ENCODE results near the gene NEO1.

Gene NEO1

DNA sequence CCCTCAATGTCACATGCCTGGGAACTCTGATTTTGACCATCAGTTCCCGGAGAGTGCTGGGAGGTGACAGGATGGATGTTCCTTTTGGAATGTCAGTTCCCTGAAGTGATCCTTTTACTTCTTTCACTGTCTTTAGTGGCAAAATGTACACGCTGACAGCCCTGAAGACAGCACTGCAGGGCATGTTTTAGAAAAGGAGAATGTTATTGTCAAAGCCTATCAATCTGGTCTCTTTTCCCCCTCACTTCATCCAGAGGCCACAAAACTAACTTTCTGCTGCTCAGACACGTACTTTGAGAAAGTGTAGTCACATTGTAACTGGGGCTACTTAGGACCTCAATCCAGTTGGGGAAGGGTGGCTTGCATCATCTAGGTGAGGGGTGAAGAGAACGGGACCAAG is 14.0 kb upstream of the NEO1 start:
- no peak for DNase-seq (ENCODE audit: low read depth)
- TF ChIP-seq, protein P1, sequence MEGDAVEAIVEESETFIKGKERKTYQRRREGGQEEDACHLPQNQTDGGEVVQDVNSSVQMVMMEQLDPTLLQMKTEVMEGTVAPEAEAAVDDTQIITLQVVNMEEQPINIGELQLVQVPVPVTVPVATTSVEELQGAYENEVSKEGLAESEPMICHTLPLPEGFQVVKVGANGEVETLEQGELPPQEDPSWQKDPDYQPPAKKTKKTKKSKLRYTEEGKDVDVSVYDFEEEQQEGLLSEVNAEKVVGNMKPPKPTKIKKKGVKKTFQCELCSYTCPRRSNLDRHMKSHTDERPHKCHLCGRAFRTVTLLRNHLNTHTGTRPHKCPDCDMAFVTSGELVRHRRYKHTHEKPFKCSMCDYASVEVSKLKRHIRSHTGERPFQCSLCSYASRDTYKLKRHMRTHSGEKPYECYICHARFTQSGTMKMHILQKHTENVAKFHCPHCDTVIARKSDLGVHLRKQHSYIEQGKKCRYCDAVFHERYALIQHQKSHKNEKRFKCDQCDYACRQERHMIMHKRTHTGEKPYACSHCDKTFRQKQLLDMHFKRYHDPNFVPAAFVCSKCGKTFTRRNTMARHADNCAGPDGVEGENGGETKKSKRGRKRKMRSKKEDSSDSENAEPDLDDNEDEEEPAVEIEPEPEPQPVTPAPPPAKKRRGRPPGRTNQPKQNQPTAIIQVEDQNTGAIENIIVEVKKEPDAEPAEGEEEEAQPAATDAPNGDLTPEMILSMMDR (IDR thresholded peaks at IDR 0.05; ENCODE audit: control insufficient read depth, insufficient read depth, low read depth, low read length, missing control alignments) = no peak
- no peak overlapping the region for H3K4me3 ChIP-seq (ENCODE audit: control insufficient read depth, low read depth, low read length)

DNA sequence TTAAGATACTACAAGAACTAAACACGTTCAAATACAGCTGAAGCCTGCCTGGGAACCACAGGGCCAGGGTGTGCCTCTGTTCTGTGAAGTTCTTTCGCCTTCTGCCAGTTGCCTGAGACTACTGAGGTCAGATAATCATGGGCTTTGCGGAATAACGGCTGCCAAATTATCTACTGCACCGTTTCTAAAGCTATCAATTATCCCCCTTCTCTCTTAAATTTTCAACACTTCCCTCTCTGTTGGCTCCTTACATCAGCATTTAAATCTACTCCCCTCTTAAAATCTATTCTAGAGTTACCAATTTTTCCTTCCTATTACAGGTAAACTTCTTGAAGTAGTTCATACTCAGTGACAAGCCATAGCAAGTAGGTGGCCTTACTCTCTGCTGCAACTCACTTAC is 6.2 kb upstream of the NEO1 start:
- DNase-seq (ENCODE audit: low read depth) = no peak
- TF ChIP-seq, protein P1 (IDR thresholded peaks at IDR 0.05; ENCODE audit: control insufficient read depth, insufficient read depth, low read depth, low read length, missing control alignments) = no peak
- H3K4me3 ChIP-seq (ENCODE audit: control insufficient read depth, low read depth, low read length) = no peak overlapping the region

- no peak for DNase-seq (ENCODE audit: low read depth)
- H3K4me3 ChIP-seq (ENCODE audit: control insufficient read depth, low read depth, low read length) = no peak overlapping the region
- TF ChIP-seq, protein P1 (IDR thresholded peaks at IDR 0.05; ENCODE audit: control insufficient read depth, insufficient read depth, low read depth, low read length, missing control alignments) = no peak
Observed at GRCh38 chr15:73047882-73048281, 4.4 kb upstream of the NEO1 start.

GRCh38 chr15:73048624-73049295 is 3.5 kb upstream of the NEO1 start:
- TF ChIP-seq, protein P1 (IDR thresholded peaks at IDR 0.05; ENCODE audit: control insufficient read depth, insufficient read depth, low read depth, low read length, missing control alignments) = no peak
- no peak overlapping the region for H3K4me3 ChIP-seq (ENCODE audit: control insufficient read depth, low read depth, low read length)
- no peak for DNase-seq (ENCODE audit: low read depth)

- no peak overlapping the region for H3K4me3 ChIP-seq (ENCODE audit: control insufficient read depth, low read depth, low read length)
- no peak for DNase-seq (ENCODE audit: low read depth)
- TF ChIP-seq, protein P1 (IDR thresholded peaks at IDR 0.05; ENCODE audit: control insufficient read depth, insufficient read depth, low read depth, low read length, missing control alignments) = no peak
Observed at GRCh38 chr15:73049564-73050215, 2.6 kb upstream of the NEO1 start.

DNA sequence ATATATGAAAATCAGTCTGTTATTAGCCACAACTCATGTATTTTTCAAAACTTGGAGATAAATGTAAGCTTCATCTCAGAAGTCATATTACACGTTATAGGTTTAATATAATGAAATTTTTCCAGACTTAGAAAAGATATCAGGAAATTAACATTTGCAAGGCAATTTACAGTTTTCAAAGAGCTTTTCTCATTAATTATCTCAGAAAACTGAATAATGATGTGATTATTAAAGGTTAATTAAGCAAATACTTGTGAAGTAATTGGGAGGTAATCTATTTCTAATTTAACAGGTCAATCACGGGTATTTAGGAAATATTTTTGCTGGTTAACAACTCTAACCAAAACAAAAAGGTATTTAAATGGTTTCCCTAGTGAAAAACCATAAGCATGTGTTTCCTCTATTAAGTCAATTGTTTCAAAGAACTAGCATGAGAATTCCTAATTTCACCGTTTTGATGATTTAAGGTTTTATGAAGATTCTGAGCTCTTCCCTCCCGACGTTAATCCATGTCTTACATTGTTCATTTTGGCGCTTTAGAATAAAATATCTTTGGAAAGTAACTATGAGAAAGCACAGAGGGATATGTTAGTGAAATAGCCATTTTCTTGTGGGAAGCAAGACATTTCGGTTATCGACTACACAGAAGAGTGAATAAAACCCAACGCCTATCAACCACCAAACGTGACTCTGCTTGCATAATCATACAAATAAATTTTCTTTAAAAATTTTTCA is 1.5 kb upstream of the NEO1 start:
- DNase-seq (ENCODE audit: low read depth) = no peak
- H3K4me3 ChIP-seq (ENCODE audit: control insufficient read depth, low read depth, low read length) = no peak overlapping the region
- TF ChIP-seq, protein P1 (IDR thresholded peaks at IDR 0.05; ENCODE audit: control insufficient read depth, insufficient read depth, low read depth, low read length, missing control alignments) = no peak
